AG09309 (cell line): Measurements from ENCODE around the gene ST6GALNAC2.
"Not testable (repeated sequence)": the region's sequence is repeated elsewhere in the genome, so short reads cannot be mapped to it uniquely, and the experiment has no call there.

ENCODE experiments used
- DNase-seq: peaks from one replicate; pipeline ENCODE4 v3.0.0-alpha.2; 2010; ENCODE audit warnings: low read depth
- H3K4me3 ChIP-seq: 2 replicates; pipeline ENCODE4 v1.5.1; 2011; ENCODE audit warnings: mild to moderate bottlenecking, low read depth, low read length, moderate library complexity; ENCODE audit not compliant: control insufficient read depth
- CTCF ChIP-seq: IDR thresholded peaks from 2 replicates; pipeline ENCODE4 v1.5.1; 2011; ENCODE audit warnings: mild to moderate bottlenecking, low read depth, low read length, inconsistent platforms; ENCODE audit not compliant: insufficient read depth, control insufficient read depth; ENCODE audit errors: missing control alignments

The ST6GALNAC2 gene

GRCh38 chr17:76566988-76567431 is 18.6 kb downstream of the ST6GALNAC2 start:
- no peak for TF ChIP-seq CTCF
- no peak for DNase-seq
- H3K4me3 ChIP-seq = no peak overlapping the region

GRCh38 chr17:76566613-76566943 is 19.1 kb downstream of the ST6GALNAC2 start:
- no peak for DNase-seq
- H3K4me3 ChIP-seq = no peak overlapping the region
- TF ChIP-seq CTCF = no peak

- TF ChIP-seq CTCF = no peak
- no peak overlapping the region for H3K4me3 ChIP-seq
- no peak for DNase-seq
Observed at GRCh38 chr17:76565728-76566612, 19.7 kb downstream of the ST6GALNAC2 start.

GRCh38 chr17:76564991-76565727 is 20.5 kb downstream of the ST6GALNAC2 start:
- not testable (repeated sequence) for H3K4me3 ChIP-seq, DNase-seq

- H3K4me3 ChIP-seq, DNase-seq: not testable (repeated sequence)
Observed at GRCh38 chr17:76563359-76563758, 22.3 kb downstream of the ST6GALNAC2 start.

GRCh38 chr17:76562734-76563148 is 22.9 kb downstream of the ST6GALNAC2 start:
- DNase-seq = peak; percentile 82

GRCh38 chr17:76561799-76562268 is 23.8 kb downstream of the ST6GALNAC2 start:
- no peak for TF ChIP-seq CTCF
- DNase-seq = no peak
- no peak overlapping the region for H3K4me3 ChIP-seq

More at GRCh38 chr17:76562734-76563148, 22.9 kb downstream of the ST6GALNAC2 start:
- H3K4me3 ChIP-seq = no peak overlapping the region
- TF ChIP-seq CTCF = no peak

- no peak for DNase-seq
- TF ChIP-seq CTCF = no peak
- H3K4me3 ChIP-seq = no peak overlapping the region
Observed at GRCh38 chr17:76561332-76561731, 24.3 kb downstream of the ST6GALNAC2 start.
